Suprapubic skin (tissue), 4 donors: ENCODE measurements around the gene SPAG16. TPM values are rescaled to one million over a fixed set of nuclear protein-coding genes. Genes with fewer than 3 reads are reported as not detected.

Source experiments
- DNase-seq, 2 donors: peaks; one replicate each; pipeline ENCODE4 v3.0.0-alpha.2; 2019; ENCODE audit warnings: low spot score in 2 of 2
- H3K27ac ChIP-seq: fragments of 200-600 bp; sonication (generic); one replicate; pipeline ENCODE4 v1.5.1; 2019
- H3K27me3 ChIP-seq: fragments of 200-600 bp; sonication (generic); one replicate; pipeline ENCODE4 v1.5.1; 2019
- H3K36me3 ChIP-seq: fragments of 200-600 bp; sonication (generic); one replicate; pipeline ENCODE4 v1.5.1; 2019
- H3K4me1 ChIP-seq: fragments of 200-600 bp; sonication (generic); one replicate; pipeline ENCODE4 v1.5.1; 2019
- H3K4me3 ChIP-seq: fragments of 200-600 bp; sonication (generic); one replicate; pipeline ENCODE4 v1.5.1; 2019; ENCODE audit warnings: mild to moderate bottlenecking
- H3K9me3 ChIP-seq: fragments of 200-600 bp; sonication (generic); one replicate; pipeline ENCODE4 v1.5.1; 2019
- CTCF ChIP-seq, 2 donors: fragments of 200-600 bp in 1 of 2; fragments of 450-650 bp in 1 of 2; sonication (generic) in 1 of 2; IDR thresholded peaks; one replicate each; pipeline ENCODE4 v1.5.1; 2016 to 2019; ENCODE audit warnings: antibody characterized with exemption in 2 of 2, mild to moderate bottlenecking in 1 of 2, moderate library complexity in 1 of 2
- EP300 ChIP-seq: sonication (generic); formaldehyde crosslinking; IDR thresholded peaks from one replicate; pipeline ENCODE4 v1.6.1; 2017; ENCODE audit warnings: antibody characterized with exemption
- POLR2A ChIP-seq, 2 donors: fragments of 450-650 bp; IDR thresholded peaks; one replicate each; pipeline ENCODE4 v1.6.1; 2017; ENCODE audit warnings: antibody characterized with exemption in 2 of 2, mild to moderate bottlenecking in 2 of 2, moderate library complexity in 2 of 2
- POLR2AphosphoS5 ChIP-seq, 3 donors: sonication (generic); formaldehyde crosslinking; IDR thresholded peaks; one replicate each; pipeline ENCODE4 v1.6.1; 2017; ENCODE audit warnings: antibody characterized with exemption in 3 of 3
- WGBS: methylation state at CpG from one replicate; pipeline ENCODE4 v1.1.5; 2018; 5-methylcytosine and 5-hydroxymethylcytosine counted together
- total RNA-seq, 4 donors: library from RNA; depleted of rRNA; stranded (reverse); fragments of >200 nt; gene quantifications; one replicate each; pipeline ENCODE4 v1.1.0, GENCODE V29; 2016

The SPAG16 gene
- total RNA-seq, 4 donors from 2014 or later, result 17.5 to 31.4 (median 22.0) TPM

GRCh38 chr2:213627835-213628460, 343.7 kb downstream of the SPAG16 start:
- Histone ChIP-seq H3K4me3 (no peak overlapping the region), H3K27me3 (no peaks in the 10 kb centered on the region), H3K9me3 (peaks cover 6% of the 10 kb centered on the region), H3K27ac (no peak overlapping the region), H3K4me1 (no peaks in the 10 kb centered on the region), H3K36me3 (no peaks in the 10 kb centered on the region)
- DNase-seq, result no peak
- 97% methylated on average over 2 of the region's 2 CpGs for WGBS
- TF ChIP-seq POLR2A (IDR thresholded peaks at IDR 0.05) (no peak), POLR2AphosphoS5 (IDR thresholded peaks at IDR 0.05) (no peak), EP300 (no peak), CTCF (IDR thresholded peaks at IDR 0.05) (no peak)

GRCh38 chr2:213640738-213641425, 356.6 kb downstream of the SPAG16 start:
- WGBS, result 32% methylated on average over 3 of the region's 3 CpGs
- no peaks in the 10 kb centered on the region for H3K9me3 ChIP-seq
- no peaks in the 10 kb centered on the region for H3K36me3 ChIP-seq
- H3K27ac ChIP-seq, result peak overlapping the region; percentile 66
- H3K27me3 ChIP-seq, result no peaks in the 10 kb centered on the region
- H3K4me3 ChIP-seq, result no peak overlapping the region
- TF ChIP-seq POLR2A (IDR thresholded peaks at IDR 0.05), result no peak
- no peak for TF ChIP-seq POLR2AphosphoS5 (IDR thresholded peaks at IDR 0.05)
- TF ChIP-seq CTCF (IDR thresholded peaks at IDR 0.05), result no peak
- TF ChIP-seq EP300, result no peak
- DNase-seq, result no peak
- H3K4me1 ChIP-seq, result no peaks in the 10 kb centered on the region

GRCh38 chr2:213644926-213645325, 360.7 kb downstream of the SPAG16 start:
- Histone ChIP-seq H3K27ac (no peak overlapping the region), H3K4me3 (no peak overlapping the region), H3K9me3 (no peaks in the 10 kb centered on the region), H3K36me3 (no peaks in the 10 kb centered on the region), H3K27me3 (no peaks in the 10 kb centered on the region), H3K4me1 (no peaks in the 10 kb centered on the region)
- no peak for DNase-seq
- no peak for TF ChIP-seq CTCF (IDR thresholded peaks at IDR 0.05)
- TF ChIP-seq EP300, result no peak
- TF ChIP-seq POLR2AphosphoS5 (IDR thresholded peaks at IDR 0.05), result no peak
- TF ChIP-seq POLR2A (IDR thresholded peaks at IDR 0.05), result no peak
- WGBS, result 85% methylated on average over 4 of the region's 4 CpGs

- no peaks in the 10 kb centered on the region for H3K9me3 ChIP-seq
- no peaks in the 10 kb centered on the region for H3K36me3 ChIP-seq
- 79% methylated on average over 2 of the region's 2 CpGs for WGBS
Observed at GRCh38 chr2:213649176-213649575, 364.9 kb downstream of the SPAG16 start.

More at GRCh38 chr2:213649176-213649575, 364.9 kb downstream of the SPAG16 start:
- Histone ChIP-seq H3K27ac (no peak overlapping the region), H3K27me3 (no peaks in the 10 kb centered on the region), H3K4me3 (no peak overlapping the region), H3K4me1 (no peaks in the 10 kb centered on the region)
- TF ChIP-seq POLR2A (IDR thresholded peaks at IDR 0.05), result no peak
- no peak for TF ChIP-seq CTCF (IDR thresholded peaks at IDR 0.05)
- TF ChIP-seq EP300, result no peak
- no peak for TF ChIP-seq POLR2AphosphoS5 (IDR thresholded peaks at IDR 0.05)
- DNase-seq, result no peak
